Colonic mucosa (tissue), 4 donors: Measurements from ENCODE around the gene KLF11. TPM values are rescaled to one million over a fixed set of nuclear protein-coding genes. Genes with fewer than 3 reads are reported as not detected.

Experiments used
- DNase-seq: peaks from one replicate; pipeline ENCODE4 v3.0.0-alpha.2; 2020
- H3K27ac ChIP-seq: fragments of 200-600 bp; one replicate; pipeline ENCODE4 v1.8.0; 2021
- H3K27me3 ChIP-seq: fragments of 200-600 bp; one replicate; pipeline ENCODE4 v1.8.0; 2021
- H3K36me3 ChIP-seq: fragments of 200-600 bp; one replicate; pipeline ENCODE4 v1.8.0; 2021
- H3K4me1 ChIP-seq: fragments of 200-600 bp; one replicate; pipeline ENCODE4 v1.8.0; 2021; ENCODE audit warnings: mild to moderate bottlenecking
- H3K4me3 ChIP-seq: fragments of 200-600 bp; one replicate; pipeline ENCODE4 v1.8.0; 2021
- H3K9ac ChIP-seq, 2 donors: one replicate each; pipeline ENCODE4 v1.7.0; 2013; ENCODE audit warnings: control low read depth in 2 of 2, low read depth in 2 of 2, low read length in 2 of 2
- H3K9me3 ChIP-seq: fragments of 200-600 bp; one replicate; pipeline ENCODE4 v1.8.0; 2021
- CTCF ChIP-seq: fragments of 200-600 bp; IDR thresholded peaks from one replicate; pipeline ENCODE4 v1.8.0; 2022; ENCODE audit warnings: antibody characterized with exemption, mild to moderate bottlenecking
- intact Hi-C: fragments of 100-400 bp; cut with DNase I; formaldehyde crosslinking; loops from one replicate; pipeline ENCODE4 v1.14.1; 2022
- total RNA-seq, 2 donors: library from RNA; stranded (reverse); fragmentation: NEBNext Ultra II Directional in 1 of 2; extraction: Animal tissue kit (Norgen Biotek cat#: 25700) in 1 of 2; gene quantifications; one replicate each; pipeline ENCODE4 v1.2.1, GENCODE V29; 2021
- donor health status: healthy.
- donor health status: DM: no; HTN: no; CAD: no.
- donor health status: DM: no; HTN: no; CAD: no.

KLF11 gene
- total RNA-seq = 10 to 100 TPM in 1 of 2 donors, 1 to 10 TPM in 1; 6.6 to 11.2 TPM

GRCh38 chr2:10043256-10043905, at the start of gene KLF11:
Gene KLF11, plus strand, starts transcription at chr2:10043550. Its CDS starts 167 bp downstream, at chr2:10043717.
- intact Hi-C loops = no loop called here
- no peaks in the 10 kb centered on the region for H3K4me1 ChIP-seq

DNA sequence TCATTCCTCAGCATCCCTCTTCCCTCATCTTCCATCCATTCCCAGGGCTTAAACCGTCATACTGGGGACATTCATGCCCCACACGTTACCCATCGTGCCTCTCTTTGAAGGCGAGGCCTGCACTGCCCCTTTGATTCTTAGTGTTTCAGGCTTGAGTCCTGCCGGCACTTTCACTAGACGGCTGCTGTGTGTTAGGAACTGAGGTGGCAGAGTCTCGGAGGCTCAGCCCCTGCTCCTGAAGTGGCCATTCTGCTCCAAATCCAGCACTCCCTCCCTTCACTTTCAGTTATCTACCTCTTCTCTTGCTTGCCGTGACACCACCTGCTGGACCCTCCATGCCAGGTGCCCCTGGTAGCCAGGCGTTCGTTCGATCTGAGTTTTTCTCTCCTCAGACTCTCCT, 48.9 kb upstream of the KLF11 start:
- H3K4me3 ChIP-seq = no peak overlapping the region
- H3K9ac ChIP-seq = no peak overlapping the region
- H3K27ac ChIP-seq = no peak overlapping the region
- DNase-seq = no peak
- no peak for TF ChIP-seq CTCF
- no peaks in the 10 kb centered on the region for H3K27me3 ChIP-seq
- intact Hi-C loops = no loop called here
- H3K9me3 ChIP-seq = no peaks in the 10 kb centered on the region
- H3K4me1 ChIP-seq = no peaks in the 10 kb centered on the region
- no peaks in the 10 kb centered on the region for H3K36me3 ChIP-seq

More at GRCh38 chr2:10043256-10043905, at the start of gene KLF11:
- Histone ChIP-seq H3K27me3 (no peaks in the 10 kb centered on the region), H3K9ac (peak within 1 kb of the TSS; percentile 40 to 98), H3K4me3 (peak within 1 kb of the TSS; percentile 44), H3K27ac (peak within 1 kb of the TSS; percentile 76), H3K9me3 (no peaks in the 10 kb centered on the region), H3K36me3 (no peaks in the 10 kb centered on the region)
- peak; percentile 88 for DNase-seq
- no peak for TF ChIP-seq CTCF

- H3K4me1 ChIP-seq = no peaks in the 10 kb centered on the region
- no peak for DNase-seq
- no peak for TF ChIP-seq CTCF
- no peaks in the 10 kb centered on the region for H3K27me3 ChIP-seq
- no peaks in the 10 kb centered on the region for H3K9me3 ChIP-seq
- no peak overlapping the region for H3K9ac ChIP-seq
- intact Hi-C loops = no loop called here
- H3K36me3 ChIP-seq = no peaks in the 10 kb centered on the region
- H3K4me3 ChIP-seq = no peak overlapping the region
- H3K27ac ChIP-seq = no peak overlapping the region
Measured at GRCh38 chr2:9995059-9995458, 48.3 kb upstream of the KLF11 start.

- no peak for TF ChIP-seq CTCF
- Histone ChIP-seq H3K27me3 (no peaks in the 10 kb centered on the region), H3K4me3 (no peak overlapping the region), H3K27ac (no peak overlapping the region), H3K36me3 (no peaks in the 10 kb centered on the region), H3K4me1 (no peaks in the 10 kb centered on the region), H3K9me3 (no peaks in the 10 kb centered on the region), H3K9ac (no peak overlapping the region)
- intact Hi-C loops = no loop called here
- DNase-seq = no peak
Measured at GRCh38 chr2:9996321-9996720, 47.0 kb upstream of the KLF11 start.

- Histone ChIP-seq H3K4me3 (no peak overlapping the region), H3K9ac (no peak overlapping the region), H3K4me1 (no peaks in the 10 kb centered on the region), H3K27me3 (no peaks in the 10 kb centered on the region), H3K36me3 (no peaks in the 10 kb centered on the region), H3K9me3 (no peaks in the 10 kb centered on the region), H3K27ac (no peak overlapping the region)
- no peak for DNase-seq
- intact Hi-C loops = no loop called here
- no peak for TF ChIP-seq CTCF
Measured at GRCh38 chr2:9997936-9998335, 45.4 kb upstream of the KLF11 start.
